Suprapubic skin (tissue), 3 donors: Measurements from ENCODE around the gene PIGH.

Experiments
- CTCF ChIP-seq, 2 donors: fragments of 200-600 bp in 1 of 2; fragments of 450-650 bp in 1 of 2; sonication (generic) in 1 of 2; IDR thresholded peaks; one replicate each; pipeline ENCODE4 v1.5.1; 2016 to 2019; ENCODE audit warnings: antibody characterized with exemption in 2 of 2, mild to moderate bottlenecking in 1 of 2, moderate library complexity in 1 of 2
- POLR2A ChIP-seq, 2 donors: fragments of 450-650 bp; IDR thresholded peaks; one replicate each; pipeline ENCODE4 v1.6.1; 2017; ENCODE audit warnings: antibody characterized with exemption in 2 of 2, mild to moderate bottlenecking in 2 of 2, moderate library complexity in 2 of 2

GRCh38 chr14:67573228-67574010 lies 26.6 kb downstream of the PIGH start:
- TF ChIP-seq CTCF (IDR thresholded peaks at IDR 0.05) (no peak), POLR2A (IDR thresholded peaks at IDR 0.05) (no peak)
